H1 (cell line): Measurements from ENCODE around the gene METTL2A. TPM values are rescaled to one million over a fixed set of nuclear protein-coding genes. Genes with fewer than 3 reads are reported as not detected.

ENCODE experiments used
- CTCF ChIA-PET: fragments of 300-600 bp; sonication (Branson Sonifier 250); formaldehyde crosslinking; loops from one replicate; lab custom pipeline; 2021; ENCODE audit not compliant: partially characterized antibody; lab: Charles Lee
- POLR2A ChIA-PET: fragments of 300-600 bp; sonication (Branson Sonifier 250); formaldehyde crosslinking; loops from one replicate; lab custom pipeline; 2021; ENCODE audit warnings: inconsistent platforms; ENCODE audit not compliant: partially characterized antibody; lab: Charles Lee
- DNase-seq, 2 experiments: peaks; one replicate each; pipeline versions ENCODE4 v3.0.0 to v3.0.0-alpha.2; 2010 to 2022; ENCODE audit warnings: low spot score in 2 of 2, low read depth in 1 of 2, mixed read lengths in 1 of 2
- FAIRE-seq: peaks from 2 replicates; lab custom pipeline; 2011; peaks lifted over from hg19 to GRCh38; lab: Jason Lieb, UNC
- H2AFZ ChIP-seq: 2 replicates; pipeline ENCODE4 v1.8.1; 2012; ENCODE audit warnings: low read length, inconsistent platforms
- H2AK5ac ChIP-seq: 2 replicates; pipeline ENCODE4 v1.6.1; 2013; ENCODE audit warnings: low read depth, low read length
- H2BK120ac ChIP-seq: replicated peaks from 2 replicates; pipeline ENCODE3; 2013; ENCODE audit warnings: low read depth, low read length, inconsistent platforms
- H2BK12ac ChIP-seq: 2 replicates; pipeline ENCODE4 v1.6.1; 2013; ENCODE audit warnings: low read depth, low read length
- H2BK15ac ChIP-seq: 2 replicates; pipeline ENCODE4 v1.6.1; 2013; ENCODE audit warnings: low read length
- H2BK20ac ChIP-seq: 2 replicates; pipeline ENCODE4 v1.6.1; 2013; ENCODE audit warnings: low read length
- H2BK5ac ChIP-seq: 2 replicates; pipeline ENCODE4 v1.6.1; 2013; ENCODE audit warnings: low read depth, low read length
- H3K14ac ChIP-seq: 2 replicates; pipeline ENCODE4 v1.6.1; 2013; ENCODE audit warnings: inconsistent platforms; ENCODE audit not compliant: insufficient read length
- H3K18ac ChIP-seq: 2 replicates; pipeline ENCODE4 v1.6.1; 2013; ENCODE audit warnings: low read length; ENCODE audit errors: extremely low read depth
- H3K23ac ChIP-seq: 2 replicates; pipeline ENCODE4 v1.6.1; 2013; ENCODE audit warnings: inconsistent platforms; ENCODE audit not compliant: insufficient read length
- H3K23me2 ChIP-seq: 2 replicates; pipeline ENCODE4 v1.6.1; 2013; ENCODE audit warnings: low read depth, low read length
- H3K27ac ChIP-seq: 2 replicates; pipeline ENCODE4 v1.6.1; 2011; ENCODE audit warnings: low read depth, low read length, inconsistent platforms
- H3K27me3 ChIP-seq, 4 experiments: replicated peaks in 1 of 4; 1 replicate in 1 of 4; 2 replicates in 3 of 4; pipeline versions ENCODE4 v1.6.1 to v1.8.1; 2011 to 2013; ENCODE audit warnings: low read length in 3 of 4, mild to moderate bottlenecking in 3 of 4, inconsistent platforms in 2 of 4, mixed read lengths in 2 of 4, moderate library complexity in 1 of 4; ENCODE audit not compliant: control insufficient read depth in 3 of 4, insufficient read depth in 3 of 4; ENCODE audit errors: extremely low read depth in 1 of 4
- H3K36me3 ChIP-seq, 4 experiments: 2 replicates each; pipeline versions ENCODE4 v1.6.1 to v1.8.1; 2011 to 2013; ENCODE audit warnings: mild to moderate bottlenecking in 4 of 4, low read length in 3 of 4, moderate library complexity in 2 of 4, control low read depth in 1 of 4, inconsistent platforms in 1 of 4; ENCODE audit not compliant: insufficient read depth in 4 of 4, control insufficient read depth in 2 of 4
- H3K4ac ChIP-seq: replicated peaks from 2 replicates; pipeline ENCODE3; 2013; ENCODE audit warnings: low read length, low read depth, mixed read lengths, inconsistent platforms; ENCODE audit not compliant: insufficient read length
- H3K4me1 ChIP-seq, 4 experiments: replicated peaks in 1 of 4; 1 replicate in 1 of 4; 2 replicates in 3 of 4; pipeline versions ENCODE4 v1.6.1 to v1.8.1; 2011 to 2013; ENCODE audit warnings: low read length in 3 of 4, inconsistent platforms in 2 of 4, mixed read lengths in 1 of 4; ENCODE audit not compliant: insufficient read depth in 4 of 4, control insufficient read depth in 3 of 4
- H3K4me2 ChIP-seq, 2 experiments: 2 replicates each; pipeline versions ENCODE4 v1.6.1 to v1.8.1; 2011 to 2013; ENCODE audit warnings: low read depth in 2 of 2, low read length in 2 of 2, control low read depth in 1 of 2, inconsistent platforms in 1 of 2, mild to moderate bottlenecking in 1 of 2; ENCODE audit not compliant: insufficient read depth in 1 of 2
- H3K4me3 ChIP-seq, 4 experiments: fragments of 200-600, 300-600 bp in 1 of 4; sonication (generic), shearing (Covaris generic), sonication (Bioruptor Twin) in 1 of 4; 2 replicates each; pipeline versions ENCODE4 v1.5.1 to v1.8.1; 2011 to 2016; ENCODE audit warnings: low read length in 4 of 4, low read depth in 3 of 4, control low read depth in 2 of 4, inconsistent platforms in 2 of 4, mild to moderate bottlenecking in 2 of 4, mixed read lengths in 1 of 4, moderate library complexity in 1 of 4; ENCODE audit not compliant: insufficient read depth in 2 of 4; ENCODE audit errors: extremely low read depth in 1 of 4
- H3K56ac ChIP-seq: replicated peaks from 2 replicates; pipeline ENCODE3; 2013; ENCODE audit warnings: low read depth, mild to moderate bottlenecking, mixed read lengths, low read length, inconsistent platforms; ENCODE audit not compliant: insufficient read length
- H3K79me1 ChIP-seq: 2 replicates; pipeline ENCODE4 v1.6.1; 2013; ENCODE audit warnings: low read depth, low read length, control low read depth
- H3K79me2 ChIP-seq, 2 experiments: 2 replicates each; pipeline versions ENCODE4 v1.6.1 to v1.8.1; 2012 to 2013; ENCODE audit warnings: low read length in 2 of 2, mild to moderate bottlenecking in 2 of 2, inconsistent platforms in 1 of 2; ENCODE audit not compliant: insufficient read depth in 2 of 2, control insufficient read depth in 1 of 2
- H3K9ac ChIP-seq, 4 experiments: replicated peaks in 1 of 4; 1 replicate in 1 of 4; 2 replicates in 3 of 4; pipeline versions ENCODE4 v1.6.1 to v1.8.1; 2011 to 2013; ENCODE audit warnings: low read depth in 3 of 4, low read length in 3 of 4, control low read depth in 2 of 4, mild to moderate bottlenecking in 2 of 4, moderate library complexity in 2 of 4, inconsistent platforms in 1 of 4; ENCODE audit errors: extremely low read depth in 1 of 4
- H3K9me3 ChIP-seq, 2 experiments: 2 replicates each; pipeline versions ENCODE4 v1.6.1 to v1.8.1; 2012 to 2013; ENCODE audit warnings: mild to moderate bottlenecking in 2 of 2, moderate library complexity in 2 of 2, control low read depth in 1 of 2, inconsistent platforms in 1 of 2, low read depth in 1 of 2, low read length in 1 of 2, mixed read lengths in 1 of 2; ENCODE audit not compliant: insufficient read depth in 2 of 2
- H4K20me1 ChIP-seq, 2 experiments: replicated peaks in 1 of 2; 2 replicates each; pipeline versions ENCODE3 to v1.8.1; 2011 to 2013; ENCODE audit warnings: inconsistent platforms in 2 of 2, low read length in 2 of 2, mild to moderate bottlenecking in 1 of 2; ENCODE audit not compliant: insufficient read depth in 2 of 2, control insufficient read depth in 1 of 2
- H4K5ac ChIP-seq: 2 replicates; pipeline ENCODE4 v1.6.1; 2013; ENCODE audit warnings: low read length, low read depth, mixed read lengths, inconsistent platforms; ENCODE audit not compliant: insufficient read length
- H4K8ac ChIP-seq: 2 replicates; pipeline ENCODE4 v1.8.0; 2013; ENCODE audit warnings: mild to moderate bottlenecking, moderate library complexity, low read length, inconsistent platforms; ENCODE audit not compliant: insufficient read depth; ENCODE audit errors: extremely low read depth
- H4K91ac ChIP-seq: replicated peaks from 2 replicates; pipeline ENCODE3; 2013; ENCODE audit warnings: low read length, mixed read lengths, inconsistent platforms; ENCODE audit not compliant: insufficient read length
- JUND ChIP-seq: IDR thresholded peaks from 2 replicates; pipeline ENCODE4 v1.6.1; 2011; ENCODE audit warnings: mild to moderate bottlenecking, improper control_type of control experiment, low read length
- TAF1 ChIP-seq: IDR thresholded peaks from 2 replicates; pipeline ENCODE4 v1.6.1; 2011; ENCODE audit warnings: mild to moderate bottlenecking, low read depth, low read length
- WGBS, 2 experiments: shearing (Covaris generic) in 1 of 2; methylation state at CpG; one replicate each; pipeline versions ENCODE4 v1.1.6 to v1.1.7; 2013 to 2015; ENCODE audit warnings: low lambda C conversion rate in 2 of 2, mixed read lengths in 2 of 2, inconsistent platforms in 1 of 2, low coverage in 1 of 2, missing lambda C conversion rate in 1 of 2; ENCODE audit not compliant: insufficient replicate concordance in 2 of 2, insufficient coverage in 1 of 2, insufficient read length in 1 of 2; ENCODE audit errors: extremely low coverage in 1 of 2, missing lambda C conversion rate in 1 of 2; 5-methylcytosine and 5-hydroxymethylcytosine counted together
- polyA plus RNA-seq, 7 experiments: library from polyadenylated mRNA; depleted of rRNA in 3 of 7; stranded (reverse) in 5 of 7; unstranded in 2 of 7; fragments of >200 nt in 5 of 7; fragments of 200-250 nt in 2 of 7; gene quantifications; 1 replicate in 5 of 7; 2 replicates in 1 of 7; 4 replicates in 1 of 7; pipeline versions ENCODE4 v1.2.1 to v1.2.3, GENCODE V29; 2011 to 2013; ENCODE audit warnings: missing spikeins in 2 of 7, mixed read lengths in 2 of 7
- total RNA-seq: library from RNA; stranded (reverse); fragmentation: NEBNext Ultra II Directional; extraction: Animal tissue kit (Norgen Biotek cat#: 25700); gene quantifications from 2 replicates; pipeline ENCODE4 v1.2.1, GENCODE V29; 2021

METTL2A gene
- total and polyA plus RNA-seq, 2 of the 8 experiments (the other 6 are each of a cell fraction or from before 2014, with no cell fraction given), result 16.2 to 40.5 TPM

- no peak overlapping the region for H3K14ac ChIP-seq
- WGBS, 2 experiments, result 91% methylated on average over 7 of the region's 7 CpGs; no CpG with 5 or more reads in 1 of the 2 experiments
- no peak overlapping the region for H2BK12ac ChIP-seq
- H3K9me3 ChIP-seq, result no peaks in the 10 kb centered on the region
- no peak for FAIRE-seq
- DNase-seq, result no peak
- H2AK5ac ChIP-seq, result no peak overlapping the region
- H4K91ac ChIP-seq, result no peak overlapping the region
- no peak overlapping the region for H2BK15ac ChIP-seq
- no peaks in the 10 kb centered on the region for H3K79me2 ChIP-seq
- POLR2A ChIA-PET, result interaction anchor here (1.5 kb wide), 1 partner anchor 9 kb away, joined by 4 read pairs; no protein-coding TSS in a partner anchor
- no peak overlapping the region for H2BK5ac ChIP-seq
- CTCF ChIA-PET, result interaction anchor here (1.4 kb wide), 2 partner anchors 32 to 35 kb away, joined by 3 to 5 read pairs; partner anchors contain the start of gene METTL2A
- H2BK120ac ChIP-seq, result no peak overlapping the region
- H4K8ac ChIP-seq, result no peak overlapping the region
- no peaks in the 10 kb centered on the region for H3K27me3 ChIP-seq
- H3K79me1 ChIP-seq, result no peaks in the 10 kb centered on the region
- no peaks in the 10 kb centered on the region for H4K20me1 ChIP-seq
- H2BK20ac ChIP-seq, result no peak overlapping the region
- H2AFZ ChIP-seq, result no peak overlapping the region
- no peak overlapping the region for H3K23ac ChIP-seq
- H3K4me3 ChIP-seq, result no peak overlapping the region
- no peaks in the 10 kb centered on the region for H3K36me3 ChIP-seq
- no peak overlapping the region for H3K4ac ChIP-seq
- no peaks in the 10 kb centered on the region for H3K23me2 ChIP-seq
- no peak overlapping the region for H4K5ac ChIP-seq
- no peak overlapping the region for H3K4me2 ChIP-seq
- no peak overlapping the region for H3K18ac ChIP-seq
- H3K4me1 ChIP-seq, result no peaks in the 10 kb centered on the region
- H3K56ac ChIP-seq, result no peak overlapping the region
- H3K9ac ChIP-seq, result no peak overlapping the region
- H3K27ac ChIP-seq, result no peak overlapping the region
- TF ChIP-seq JUND, result no peak
- TF ChIP-seq TAF1, result no peak
Observed at GRCh38 chr17:62456016-62456415, 32.3 kb downstream of the METTL2A start.
